GM21360 (cell line): ENCODE measurements around the gene OR2S2.

Experiments used
- ATAC-seq: cut with Tn5 transposase; IDR thresholded peaks from one replicate; pipeline ENCODE4 v1.9.1; 2021; ENCODE audit warnings: mild to moderate bottlenecking, moderate library complexity; ENCODE audit not compliant: unreplicated experiment

Gene OR2S2

DNA sequence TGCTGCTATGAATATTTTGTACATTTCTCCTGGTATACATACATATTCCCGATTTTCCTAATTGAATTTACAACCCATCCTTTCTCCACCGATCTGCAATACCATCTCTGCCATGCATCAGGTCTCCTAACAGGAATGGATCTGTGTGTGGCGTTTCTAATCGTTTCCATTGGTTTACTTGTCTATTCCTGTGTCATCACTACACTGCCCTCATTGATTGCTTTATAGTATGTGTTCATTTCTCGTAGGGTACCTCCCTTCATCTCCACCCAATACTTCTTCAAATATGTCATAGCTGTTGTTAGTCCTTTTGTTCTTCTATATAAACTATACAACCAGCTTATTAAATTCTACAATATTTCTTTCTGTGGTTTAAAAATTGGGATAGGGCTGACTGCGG is 7.1 kb upstream of the OR2S2 start:
- ATAC-seq: no peak

- ATAC-seq: no peak
These were observed 4.4 kb upstream of the OR2S2 start for GRCh38 chr9:35962126-35962906.

DNA sequence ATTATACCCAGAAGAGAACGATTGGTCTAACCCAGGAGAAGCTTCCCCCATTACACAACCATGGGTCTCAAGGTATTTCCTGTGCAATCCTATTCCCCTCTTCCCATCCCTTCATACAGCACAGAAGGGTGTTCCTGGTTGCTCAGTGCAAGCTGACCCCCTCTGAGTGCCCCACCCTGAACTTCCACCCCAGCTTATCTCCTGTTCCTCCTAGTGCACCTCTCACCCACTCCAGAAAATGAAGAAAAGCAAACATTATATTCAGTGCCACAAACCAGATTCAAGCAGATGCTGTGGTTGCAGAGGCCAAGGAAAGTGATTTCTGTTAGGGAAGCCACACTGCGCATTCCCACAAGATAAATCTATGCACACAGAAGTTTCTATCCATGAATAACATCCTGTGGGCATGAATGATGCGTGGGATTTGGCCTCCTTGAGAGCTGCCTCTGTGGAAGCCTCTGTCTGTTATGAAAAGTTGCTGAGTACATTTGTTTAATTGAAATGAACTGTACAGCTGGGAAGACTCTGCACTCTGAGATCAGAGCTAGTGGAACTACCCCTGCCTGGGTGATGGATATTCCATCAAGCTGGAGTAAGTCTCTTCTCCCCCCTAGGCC is 2.2 kb upstream of the OR2S2 start:
- no peak for ATAC-seq

- no peak for ATAC-seq
These were observed 1.3 kb downstream of the OR2S2 start for GRCh38 chr9:35956651-35957050.

- no peak for ATAC-seq
These were observed 2.9 kb downstream of the OR2S2 start for GRCh38 chr9:35954942-35955546.

- ATAC-seq: no peak
These were observed 5.3 kb downstream of the OR2S2 start for GRCh38 chr9:35952526-35953191.

- no peak for ATAC-seq
These were observed 6.2 kb downstream of the OR2S2 start for GRCh38 chr9:35951736-35952135.

GRCh38 chr9:35948901-35949318 is 9.0 kb downstream of the OR2S2 start:
- no peak for ATAC-seq

DNA sequence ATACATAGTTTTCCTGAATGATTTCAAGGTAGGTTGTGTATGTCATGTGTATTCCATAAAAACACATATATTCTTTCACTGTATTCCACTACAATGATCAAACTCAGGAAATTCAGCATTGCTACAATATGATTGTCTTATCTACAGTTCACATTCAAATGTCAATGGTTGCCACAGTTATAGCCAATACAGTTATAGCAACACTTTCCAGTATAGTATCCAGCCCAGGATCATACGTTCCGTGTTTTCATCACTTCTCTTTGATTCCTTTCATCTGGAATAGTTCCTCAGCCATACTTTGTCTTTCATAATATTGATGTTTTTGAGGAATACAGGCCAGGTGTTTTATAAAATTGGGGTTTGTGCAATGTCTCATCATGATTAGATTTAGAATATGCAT is 9.5 kb downstream of the OR2S2 start:
- no peak for ATAC-seq

- ATAC-seq: no peak
These were observed 12.5 kb downstream of the OR2S2 start for GRCh38 chr9:35945341-35946018.

- ATAC-seq: no peak
These were observed 13.1 kb downstream of the OR2S2 start for GRCh38 chr9:35944841-35945240.

DNA sequence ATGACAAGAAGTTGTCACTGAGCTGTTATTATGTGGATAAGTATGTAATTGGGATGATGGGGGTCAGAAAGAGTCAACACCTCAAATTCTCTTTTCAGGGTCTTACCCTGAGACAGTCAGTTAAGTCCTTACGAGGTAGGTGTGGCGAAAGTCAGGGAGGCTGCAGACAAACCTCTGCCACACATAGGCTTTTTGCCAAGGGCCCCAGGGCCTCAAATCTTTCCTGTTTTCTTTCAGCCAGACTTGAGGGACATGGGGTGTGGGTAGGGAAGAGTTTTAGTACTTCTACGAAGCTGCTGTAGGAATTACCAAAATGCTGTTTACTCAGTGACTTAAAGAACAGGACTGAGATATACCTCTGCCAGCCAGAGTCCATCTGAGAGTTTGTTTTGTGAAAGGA is 13.8 kb downstream of the OR2S2 start:
- ATAC-seq: no peak

- no peak for ATAC-seq
These were observed 15.7 kb downstream of the OR2S2 start for GRCh38 chr9:35942286-35942685.

DNA sequence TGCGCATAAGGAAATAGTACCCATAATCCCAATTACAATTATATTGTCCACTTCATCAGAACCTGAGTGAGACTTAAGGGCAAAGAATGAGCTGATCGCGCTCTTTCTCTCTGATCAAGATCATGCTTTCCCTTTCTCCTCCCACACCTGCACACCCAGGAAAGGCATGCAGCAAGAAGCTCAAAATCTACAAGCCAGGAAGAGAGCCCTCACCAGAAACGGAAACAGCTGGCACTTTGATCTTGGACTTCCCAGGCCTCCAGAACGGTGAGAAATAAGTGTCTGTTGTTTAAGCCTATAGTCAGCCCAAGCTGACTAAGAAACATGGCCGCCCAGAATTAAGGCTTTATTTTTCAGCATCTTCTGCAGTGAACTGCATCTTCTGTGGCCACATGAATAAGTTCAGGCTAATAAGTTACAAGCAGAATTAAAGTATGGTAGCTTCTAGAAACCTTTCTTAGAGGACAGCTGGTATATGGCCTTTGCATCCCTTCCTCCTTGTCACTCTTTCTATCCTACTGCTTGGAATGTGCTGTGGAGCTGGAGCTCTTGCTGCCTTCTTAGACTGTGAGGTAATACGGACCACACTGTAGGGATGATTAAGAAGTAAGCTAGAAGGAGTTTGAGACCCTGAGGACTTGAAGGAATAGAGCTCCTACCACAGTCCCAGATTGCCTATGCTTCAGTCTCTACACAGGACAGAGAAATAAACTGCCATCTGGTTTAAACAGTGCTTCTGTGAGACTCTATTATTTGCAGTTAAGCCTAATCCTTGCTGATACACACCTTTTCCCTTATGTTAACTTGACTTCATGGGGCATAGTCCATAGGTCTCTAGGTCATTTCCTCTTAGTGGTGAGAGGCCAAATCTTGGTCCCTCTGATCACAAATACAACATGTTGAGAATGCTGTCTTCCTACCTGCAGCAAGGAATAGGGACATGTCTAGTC is 17.2 kb downstream of the OR2S2 start:
- no peak for ATAC-seq

GRCh38 chr9:35939679-35940250 is 18.2 kb downstream of the OR2S2 start:
- ATAC-seq: no peak

GRCh38 chr9:35938474-35939356 is 19.2 kb downstream of the OR2S2 start:
- ATAC-seq: no peak

DNA sequence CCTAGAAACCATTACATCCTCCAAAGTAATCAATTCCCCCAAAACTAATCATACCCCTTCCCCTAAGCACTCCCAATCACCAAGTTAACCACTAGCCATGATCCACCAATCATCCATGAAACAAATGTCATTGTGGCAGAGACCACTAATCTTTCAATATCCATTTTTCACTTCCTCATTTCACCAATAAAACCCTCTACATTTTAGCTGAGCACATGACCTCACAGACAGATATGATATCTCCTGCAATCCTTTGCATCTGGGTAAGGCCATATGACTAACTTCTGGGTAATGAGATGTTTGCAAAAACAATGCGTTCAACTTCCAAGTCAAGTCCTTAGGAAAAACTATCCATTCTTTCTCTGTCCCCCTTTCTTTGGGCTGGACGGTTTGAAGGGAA is 20.7 kb downstream of the OR2S2 start:
- no peak for ATAC-seq

GRCh38 chr9:35935755-35936509 is 22.0 kb downstream of the OR2S2 start:
- ATAC-seq: no peak
